WTC11 (cell line): Measurements from ENCODE around the gene PTPRU. TPM values are rescaled to one million over a fixed set of nuclear protein-coding genes. Genes with fewer than 3 reads are reported as not detected.

Source experiments
- ATAC-seq: fragments of 200-7000 bp; cut with Tn5 transposase; 2 replicates; pipeline ENCODE4 v1.10.0; 2021; ENCODE audit warnings: mild to moderate bottlenecking, moderate library complexity
- CTCF ChIA-PET: fragments of 300-600 bp; sonication (Branson Sonifier 250); formaldehyde crosslinking; loops from one replicate; lab custom pipeline; 2021; ENCODE audit warnings: antibody characterized with exemption; lab: Charles Lee
- POLR2A ChIA-PET: fragments of 350-600 bp; sonication (Branson Sonifier 250); formaldehyde crosslinking; loops from one replicate; lab custom pipeline; 2021; ENCODE audit warnings: antibody characterized with exemption; lab: Charles Lee
- DNase-seq: peaks from one replicate; pipeline ENCODE4 v3.0.0; 2021; ENCODE audit warnings: low spot score
- H3K27ac Mint-ChIP-seq: 2 replicates; pipeline ENCODE4 v1.8.0; 2021; ENCODE audit warnings: mixed read lengths
- H3K27me3 Mint-ChIP-seq: 2 replicates; pipeline ENCODE4 v1.8.0; 2021; ENCODE audit warnings: low read depth, mild to moderate bottlenecking, moderate library complexity, mixed read lengths
- H3K36me3 Mint-ChIP-seq: 2 replicates; pipeline ENCODE4 v1.8.0; 2021; ENCODE audit warnings: mixed read lengths
- H3K4me1 Mint-ChIP-seq: 2 replicates; pipeline ENCODE4 v1.8.0; 2022; ENCODE audit warnings: mixed read lengths
- H3K4me3 Mint-ChIP-seq: 2 replicates; pipeline ENCODE4 v1.8.0; 2021; ENCODE audit warnings: mild to moderate bottlenecking, moderate library complexity, mixed read lengths
- H3K9me3 Mint-ChIP-seq: 2 replicates; pipeline ENCODE4 v1.8.0; 2021; ENCODE audit warnings: mixed read lengths
- AR ChIP-seq: fragments of 250-450 bp; sonication (Bioruptor Pico); IDR thresholded peaks from 2 replicates; pipeline ENCODE4 v1.9.0; 2021; ENCODE audit warnings: mild to moderate bottlenecking
- ATF6 ChIP-seq: sonication (generic); formaldehyde crosslinking; IDR thresholded peaks from 2 replicates; pipeline ENCODE4 v1.8.1; 2023; ENCODE audit warnings: mild to moderate bottlenecking, missing genetic modification reagents
- CBFB ChIP-seq: sonication (generic); formaldehyde crosslinking; IDR thresholded peaks from 2 replicates; pipeline ENCODE4 v1.8.1; 2022; ENCODE audit warnings: mild to moderate bottlenecking, low read depth, missing genetic modification reagents
- CTCF ChIP-seq: fragments of 200-600 bp; IDR thresholded peaks from 2 replicates; pipeline ENCODE4 v1.8.0; 2022; ENCODE audit warnings: antibody characterized with exemption
- ESRRA ChIP-seq: sonication (generic); formaldehyde crosslinking; IDR thresholded peaks from 2 replicates; pipeline ENCODE4 v1.8.1; 2022; ENCODE audit warnings: mild to moderate bottlenecking, missing genetic modification reagents, borderline replicate concordance
- FOXJ3 ChIP-seq: sonication (generic); formaldehyde crosslinking; IDR thresholded peaks from 2 replicates; pipeline ENCODE4 v1.9.0; 2021; ENCODE audit warnings: missing genetic modification reagents, mild to moderate bottlenecking, borderline replicate concordance
- GRHL2 ChIP-seq: fragments of 250-450 bp; sonication (Bioruptor Pico); IDR thresholded peaks from 2 replicates; pipeline ENCODE4 v1.8.0; 2022; ENCODE audit warnings: mild to moderate bottlenecking, moderate library complexity; ENCODE audit not compliant: insufficient replicate concordance, severe bottlenecking
- GTF2I ChIP-seq: fragments of 250-450 bp; sonication (Bioruptor Pico); conservative IDR thresholded peaks from 2 replicates; pipeline ENCODE4 v1.4.0; 2021; ENCODE audit warnings: mild to moderate bottlenecking
- HMGXB4 ChIP-seq: sonication (generic); formaldehyde crosslinking; IDR thresholded peaks from 2 replicates; pipeline ENCODE4 v1.8.1; 2023; ENCODE audit warnings: mild to moderate bottlenecking, moderate library complexity, missing genetic modification reagents
- NR3C1 ChIP-seq: sonication (generic); formaldehyde crosslinking; conservative IDR thresholded peaks from 2 replicates; pipeline ENCODE4 v1.8.1; 2023; ENCODE audit warnings: low read depth, mild to moderate bottlenecking, missing genetic modification reagents
- RELA ChIP-seq: sonication (generic); formaldehyde crosslinking; IDR thresholded peaks from 2 replicates; pipeline ENCODE4 v1.8.1; 2022; ENCODE audit warnings: missing genetic modification reagents, mild to moderate bottlenecking, borderline replicate concordance
- SMAD4 ChIP-seq: sonication (generic); formaldehyde crosslinking; IDR thresholded peaks from 2 replicates; pipeline ENCODE4 v1.8.0; 2022; ENCODE audit warnings: mild to moderate bottlenecking, missing genetic modification reagents
- ZMAT4 ChIP-seq: fragments of 250-450 bp; sonication (Bioruptor Pico); IDR thresholded peaks from 2 replicates; pipeline ENCODE4 v1.9.0; 2021; ENCODE audit warnings: mild to moderate bottlenecking
- ZNF138 ChIP-seq: sonication (generic); formaldehyde crosslinking; conservative IDR thresholded peaks from 2 replicates; pipeline ENCODE4 v1.8.1; 2022; ENCODE audit warnings: mild to moderate bottlenecking, moderate library complexity, missing genetic modification reagents
- ZNF232 ChIP-seq: sonication (generic); formaldehyde crosslinking; IDR thresholded peaks from 2 replicates; pipeline ENCODE4 v1.8.0; 2022; ENCODE audit warnings: mild to moderate bottlenecking, missing genetic modification reagents
- ZNF416 ChIP-seq: fragments of 250-450 bp; sonication (Bioruptor Pico); IDR thresholded peaks from 2 replicates; pipeline ENCODE4 v1.9.0; 2021; ENCODE audit warnings: mild to moderate bottlenecking, inconsistent platforms
- ZNF532 ChIP-seq: fragments of 250-450 bp; sonication (Bioruptor Pico); IDR thresholded peaks from 2 replicates; pipeline ENCODE4 v1.9.0; 2021; ENCODE audit warnings: mild to moderate bottlenecking, borderline replicate concordance
- ZNF671 ChIP-seq: fragments of 250-450 bp; sonication (Bioruptor Pico); IDR thresholded peaks from 2 replicates; pipeline ENCODE4 v1.8.0; 2021; ENCODE audit warnings: mild to moderate bottlenecking
- ZSCAN18 ChIP-seq: fragments of 250-450 bp; sonication (Bioruptor Pico); IDR thresholded peaks from 2 replicates; pipeline ENCODE4 v2.1.2; 2022; ENCODE audit warnings: mild to moderate bottlenecking, moderate library complexity
- total RNA-seq: library from RNA; stranded (reverse); gene quantifications from 3 replicates; pipeline ENCODE4 v1.2.3, GENCODE V29; 2021

PTPRU gene
- total RNA-seq, 1 experiment from 2014 or later = 75.4 TPM

GRCh38 chr1:29357452-29357851 lies 121.1 kb downstream of the PTPRU start (continued):
- TF ChIP-seq CTCF (no peak), RELA (CRISPR knock-in tag) (no peak)

- Mint-ChIP-seq H3K36me3 (no peaks in the 10 kb centered on the region), H3K4me3 (no peak overlapping the region), H3K4me1 (peaks cover 11% of the 10 kb centered on the region), H3K27ac (no peak overlapping the region), H3K9me3 (0 out of 2 replicates have a peak, but pooled peaks cover 3% of the 10 kb centered on the region), H3K27me3 (peaks cover 14% of the 10 kb centered on the region; the same call in 1 of the 2 replicates)
- no peak for ATAC-seq
- CTCF ChIA-PET = interaction anchor here (0.7 to 2.4 kb wide), 3 partner anchors 17 to 946 kb away, joined by 3 to 14 read pairs (median 4); no protein-coding TSS in a partner anchor
- POLR2A ChIA-PET = interaction anchor here (0.7 kb wide), 1 partner anchor 268 kb away, joined by 3 read pairs; no protein-coding TSS in a partner anchor
- DNase-seq = no peak
- TF ChIP-seq ESRRA (no peak), ZNF416 (no peak), GRHL2 (no peak), ZMAT4 (CRISPR knock-in tag) (no peak), CTCF (no peak), ZNF138 (CRISPR knock-in tag) (no peak), FOXJ3 (CRISPR knock-in tag) (no peak), SMAD4 (CRISPR knock-in tag) (no peak), ZNF671 (CRISPR knock-in tag) (no peak), ZSCAN18 (no peak), GTF2I (CRISPR knock-in tag) (no peak), HMGXB4 (CRISPR knock-in tag) (no peak), ZNF232 (CRISPR knock-in tag) (no peak), ATF6 (CRISPR knock-in tag) (no peak), CBFB (no peak), NR3C1 (CRISPR knock-in tag) (no peak), ZNF532 (CRISPR knock-in tag) (no peak), AR (CRISPR knock-in tag) (no peak)
Observed at GRCh38 chr1:29358183-29358582, 121.9 kb downstream of the PTPRU start.
